Ectodermal cell (in vitro differentiated cells): ENCODE results near the gene CHCHD4.

Experiments
- H3K27ac ChIP-seq: 2 replicates; pipeline ENCODE4 v1.7.0; 2013; ENCODE audit warnings: mild to moderate bottlenecking, low read depth, low read length; ENCODE audit not compliant: insufficient read depth, poor library complexity, severe bottlenecking
- H3K27me3 ChIP-seq: 2 replicates; pipeline ENCODE4 v1.7.0; 2013; ENCODE audit warnings: mild to moderate bottlenecking, low read length; ENCODE audit not compliant: insufficient read depth, control insufficient read depth, poor library complexity, severe bottlenecking
- H3K36me3 ChIP-seq: one replicate; pipeline ENCODE4 v1.7.0; 2013; ENCODE audit warnings: low read length; ENCODE audit not compliant: control insufficient read depth, insufficient read depth
- H3K4me1 ChIP-seq: one replicate; pipeline ENCODE4 v1.7.0; 2013; ENCODE audit warnings: low read length; ENCODE audit not compliant: control insufficient read depth, insufficient read depth
- H3K4me3 ChIP-seq: 2 replicates; pipeline ENCODE4 v1.7.0; 2013; ENCODE audit warnings: low read depth, low read length, control low read depth; ENCODE audit not compliant: insufficient read depth
- H3K9me3 ChIP-seq: 2 replicates; pipeline ENCODE4 v1.7.0; 2013; ENCODE audit warnings: mild to moderate bottlenecking, low read length, moderate library complexity; ENCODE audit not compliant: control insufficient read depth
- WGBS, 2 experiments: methylation state at CpG; one replicate each; pipeline ENCODE4 v1.1.7; 2013; ENCODE audit warnings: missing lambda C conversion rate in 2 of 2; 5-methylcytosine and 5-hydroxymethylcytosine counted together

CHCHD4 gene

GRCh38 chr3:14157951-14158350 is 33.3 kb upstream of the CHCHD4 start:
- Histone ChIP-seq H3K27me3 (no peaks in the 10 kb centered on the region), H3K27ac (no peak overlapping the region), H3K4me3 (no peak overlapping the region), H3K9me3 (no peaks in the 10 kb centered on the region), H3K4me1 (no peaks in the 10 kb centered on the region), H3K36me3 (peaks cover 50% of the 10 kb centered on the region)
- WGBS, 2 experiments: 94 to 96% methylated on average over 9 of the region's 9 CpGs

GRCh38 chr3:14156843-14157561 is 32.3 kb upstream of the CHCHD4 start:
- H3K36me3 ChIP-seq: peaks cover 40% of the 10 kb centered on the region

GRCh38 chr3:14156201-14156600 is 31.5 kb upstream of the CHCHD4 start:
- 95% methylated on average over 7 of the region's 7 CpGs for WGBS, 2 experiments
- no peak overlapping the region for H3K4me3 ChIP-seq
- no peaks in the 10 kb centered on the region for H3K9me3 ChIP-seq
- H3K27ac ChIP-seq: no peak overlapping the region
- no peaks in the 10 kb centered on the region for H3K4me1 ChIP-seq
- peaks cover 32% of the 10 kb centered on the region for H3K36me3 ChIP-seq
- no peaks in the 10 kb centered on the region for H3K27me3 ChIP-seq

More at GRCh38 chr3:14156843-14157561, 32.3 kb upstream of the CHCHD4 start:
- Histone ChIP-seq H3K4me1 (no peaks in the 10 kb centered on the region), H3K27me3 (no peaks in the 10 kb centered on the region), H3K9me3 (no peaks in the 10 kb centered on the region), H3K4me3 (no peak overlapping the region), H3K27ac (no peak overlapping the region)
- WGBS, 2 experiments: 96 to 97% methylated on average over 13 of the region's 13 CpGs

- Histone ChIP-seq H3K9me3 (no peaks in the 10 kb centered on the region), H3K27ac (no peak overlapping the region), H3K27me3 (no peaks in the 10 kb centered on the region), H3K4me1 (no peaks in the 10 kb centered on the region), H3K36me3 (peaks cover 22% of the 10 kb centered on the region), H3K4me3 (no peak overlapping the region)
- WGBS, 2 experiments: 87 to 91% methylated on average over 7 of the region's 7 CpGs
Measured at GRCh38 chr3:14154895-14155440, 30.3 kb upstream of the CHCHD4 start.

GRCh38 chr3:14154276-14154675 is 29.6 kb upstream of the CHCHD4 start:
- Histone ChIP-seq H3K4me1 (no peaks in the 10 kb centered on the region), H3K4me3 (no peak overlapping the region), H3K9me3 (no peaks in the 10 kb centered on the region), H3K36me3 (peaks cover 21% of the 10 kb centered on the region), H3K27me3 (no peaks in the 10 kb centered on the region), H3K27ac (no peak overlapping the region)
- 93 to 95% methylated on average over 5 of the region's 5 CpGs for WGBS, 2 experiments

- Histone ChIP-seq H3K4me1 (no peaks in the 10 kb centered on the region), H3K36me3 (peaks cover 18% of the 10 kb centered on the region), H3K4me3 (no peak overlapping the region), H3K27ac (no peak overlapping the region), H3K27me3 (no peaks in the 10 kb centered on the region), H3K9me3 (no peaks in the 10 kb centered on the region)
- 94 to 97% methylated on average over 6 of the region's 6 CpGs for WGBS, 2 experiments
Measured at GRCh38 chr3:14153663-14154062, 29.0 kb upstream of the CHCHD4 start.

GRCh38 chr3:14152963-14153355 is 28.3 kb upstream of the CHCHD4 start:
- no peak overlapping the region for H3K4me3 ChIP-seq
- no peaks in the 10 kb centered on the region for H3K27me3 ChIP-seq
- H3K36me3 ChIP-seq: peaks cover 17% of the 10 kb centered on the region
- no peaks in the 10 kb centered on the region for H3K4me1 ChIP-seq
- 89 to 94% methylated on average over 4 of the region's 4 CpGs for WGBS, 2 experiments
- no peak overlapping the region for H3K27ac ChIP-seq
- H3K9me3 ChIP-seq: no peaks in the 10 kb centered on the region

- H3K9me3 ChIP-seq: no peaks in the 10 kb centered on the region
- 88 to 93% methylated on average over 11 of the region's 11 CpGs for WGBS, 2 experiments
- H3K27ac ChIP-seq: no peak overlapping the region
- no peak overlapping the region for H3K4me3 ChIP-seq
- no peaks in the 10 kb centered on the region for H3K27me3 ChIP-seq
- no peaks in the 10 kb centered on the region for H3K4me1 ChIP-seq
- H3K36me3 ChIP-seq: peaks cover 13% of the 10 kb centered on the region
Measured at GRCh38 chr3:14152233-14152962, 27.7 kb upstream of the CHCHD4 start.

- no peaks in the 10 kb centered on the region for H3K27me3 ChIP-seq
- no peak overlapping the region for H3K27ac ChIP-seq
- no peaks in the 10 kb centered on the region for H3K4me1 ChIP-seq
- H3K4me3 ChIP-seq: no peak overlapping the region
- WGBS, 2 experiments: 94 to 96% methylated on average over 12 of the region's 12 CpGs
- no peaks in the 10 kb centered on the region for H3K9me3 ChIP-seq
- peaks cover 13% of the 10 kb centered on the region for H3K36me3 ChIP-seq
Measured at GRCh38 chr3:14151471-14152083, 26.9 kb upstream of the CHCHD4 start.
